Fibroblast of lung (primary cell): Measurements from ENCODE around the gene FAM13C.

ENCODE experiments used
- EZH2 ChIP-seq: IDR thresholded peaks from 2 replicates; pipeline ENCODE4 v1.5.1; 2012; ENCODE audit warnings: low read length, control low read depth, mild to moderate bottlenecking; ENCODE audit errors: missing control alignments
- TF ChIP-seq, protein P1 (sequence below), 2 donors: IDR thresholded peaks in 1 of 2; conservative IDR thresholded peaks in 1 of 2; 1 replicate in 1 of 2; 2 replicates in 1 of 2; pipeline ENCODE4 v1.5.1; 2011 to 2012; ENCODE audit warnings: low read length in 2 of 2, control low read depth in 1 of 2, inconsistent platforms in 1 of 2, low read depth in 1 of 2, mild to moderate bottlenecking in 1 of 2

DNA sequence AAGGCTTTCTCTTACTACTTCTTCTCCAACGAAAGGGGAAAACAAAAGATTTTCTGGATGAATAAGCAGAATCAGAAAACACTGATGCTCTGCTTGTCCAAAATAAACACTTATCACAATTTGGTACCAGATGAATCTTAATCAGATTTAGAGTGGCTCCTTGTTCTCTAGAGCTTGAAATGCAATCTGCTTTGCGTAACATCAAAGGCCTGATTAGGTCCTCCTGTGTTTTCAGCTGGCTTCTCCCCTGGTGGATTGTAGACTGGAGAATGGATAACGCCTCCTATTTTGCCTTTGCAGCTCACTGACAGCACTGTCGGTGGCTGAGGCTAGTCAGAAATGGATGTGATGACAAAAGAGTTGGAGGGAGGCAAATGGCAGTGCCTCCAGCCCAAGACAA is 91.2 kb downstream of the FAM13C start:
- TF ChIP-seq, protein P1, sequence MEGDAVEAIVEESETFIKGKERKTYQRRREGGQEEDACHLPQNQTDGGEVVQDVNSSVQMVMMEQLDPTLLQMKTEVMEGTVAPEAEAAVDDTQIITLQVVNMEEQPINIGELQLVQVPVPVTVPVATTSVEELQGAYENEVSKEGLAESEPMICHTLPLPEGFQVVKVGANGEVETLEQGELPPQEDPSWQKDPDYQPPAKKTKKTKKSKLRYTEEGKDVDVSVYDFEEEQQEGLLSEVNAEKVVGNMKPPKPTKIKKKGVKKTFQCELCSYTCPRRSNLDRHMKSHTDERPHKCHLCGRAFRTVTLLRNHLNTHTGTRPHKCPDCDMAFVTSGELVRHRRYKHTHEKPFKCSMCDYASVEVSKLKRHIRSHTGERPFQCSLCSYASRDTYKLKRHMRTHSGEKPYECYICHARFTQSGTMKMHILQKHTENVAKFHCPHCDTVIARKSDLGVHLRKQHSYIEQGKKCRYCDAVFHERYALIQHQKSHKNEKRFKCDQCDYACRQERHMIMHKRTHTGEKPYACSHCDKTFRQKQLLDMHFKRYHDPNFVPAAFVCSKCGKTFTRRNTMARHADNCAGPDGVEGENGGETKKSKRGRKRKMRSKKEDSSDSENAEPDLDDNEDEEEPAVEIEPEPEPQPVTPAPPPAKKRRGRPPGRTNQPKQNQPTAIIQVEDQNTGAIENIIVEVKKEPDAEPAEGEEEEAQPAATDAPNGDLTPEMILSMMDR (conservative IDR thresholded peaks at IDR 0.05 in 1 of 2, IDR thresholded peaks at IDR 0.05 in 1 of 2; ENCODE audit: low read depth in 1 of 2, low read length in 2 of 2) = no peak
- TF ChIP-seq EZH2 = no peak
